Spleen (tissue), 11 donors: ENCODE results near the gene UBL7. TPM values are rescaled to one million over a fixed set of nuclear protein-coding genes. Genes with fewer than 3 reads are reported as not detected.

Experiments used
- DNase-seq: peaks from one replicate; pipeline ENCODE4 v3.0.0-alpha.2; 2020
- H3K27ac ChIP-seq, 8 donors: fragments of 200-600 bp; sonication (generic) in 7 of 8; 1 replicate in 4 of 8; 2 replicates in 4 of 8; pipeline versions ENCODE4 v1.5.0 to v1.8.0; 2016 to 2021; ENCODE audit warnings: inconsistent platforms in 4 of 8, mild to moderate bottlenecking in 4 of 8, moderate library complexity in 1 of 8
- H3K27me3 ChIP-seq, 7 donors: fragments of 200-600 bp; sonication (generic) in 6 of 7; replicated peaks in 1 of 7; 1 replicate in 4 of 7; 2 replicates in 3 of 7; pipeline versions ENCODE4 v1.5.0 to v1.8.0; 2016 to 2021; ENCODE audit warnings: inconsistent platforms in 3 of 7, mild to moderate bottlenecking in 1 of 7
- H3K36me3 ChIP-seq, 6 donors: fragments of 200-600 bp; sonication (generic) in 5 of 6; 1 replicate in 4 of 6; 2 replicates in 2 of 6; pipeline versions ENCODE4 v1.5.0 to v1.8.0; 2016 to 2021; ENCODE audit warnings: inconsistent platforms in 2 of 6
- H3K4me1 ChIP-seq, 6 donors: fragments of 200-600 bp; sonication (generic) in 5 of 6; 1 replicate in 3 of 6; 2 replicates in 3 of 6; pipeline versions ENCODE4 v1.5.0 to v1.8.0; 2016 to 2021; ENCODE audit warnings: inconsistent platforms in 3 of 6
- H3K4me3 ChIP-seq, 8 donors: fragments of 200-600 bp; sonication (generic) in 7 of 8; 1 replicate in 4 of 8; 2 replicates in 4 of 8; pipeline versions ENCODE4 v1.5.0 to v1.8.0; 2016 to 2021; ENCODE audit warnings: inconsistent platforms in 4 of 8, mild to moderate bottlenecking in 4 of 8, moderate library complexity in 2 of 8
- H3K9me3 ChIP-seq, 8 donors: fragments of 200-600 bp; sonication (generic) in 7 of 8; 1 replicate in 4 of 8; 2 replicates in 4 of 8; pipeline versions ENCODE4 v1.5.0 to v1.8.0; 2016 to 2021; ENCODE audit warnings: inconsistent platforms in 4 of 8
- CTCF ChIP-seq, 11 experiments: fragments of 200-600 bp in 7 of 11; fragments of 450-650 bp in 4 of 11; sonication (generic) in 4 of 11; IDR thresholded peaks in 8 of 11; conservative IDR thresholded peaks in 3 of 11; 1 replicate in 7 of 11; 2 replicates in 4 of 11; pipeline versions ENCODE4 v1.4.0 to v1.8.0; 2016 to 2021; ENCODE audit warnings: antibody characterized with exemption in 11 of 11, inconsistent platforms in 4 of 11, mild to moderate bottlenecking in 1 of 11
- POLR2A ChIP-seq, 3 donors: fragments of 450-650 bp; IDR thresholded peaks; one replicate each; pipeline ENCODE4 v1.5.1; 2017; ENCODE audit warnings: antibody characterized with exemption in 3 of 3, mild to moderate bottlenecking in 1 of 3
- POLR2AphosphoS5 ChIP-seq, 3 donors: sonication (generic); formaldehyde crosslinking; IDR thresholded peaks; one replicate each; pipeline ENCODE4 v1.5.1; 2017; ENCODE audit warnings: antibody characterized with exemption in 3 of 3
- WGBS, 5 donors: extraction: QIAGEN DNeasy Blood & Tissue Kit in 3 of 5; methylation state at CpG; one replicate each; pipeline versions ENCODE4 v1.1.5 to v1.1.7; 2013 to 2018; 5-methylcytosine and 5-hydroxymethylcytosine counted together
- intact Hi-C: fragments of 100-400 bp; cut with DNase I; formaldehyde crosslinking; loops from one replicate; pipeline ENCODE4 v1.15.0; 2023; ENCODE audit warnings: low total_unique reads
- polyA plus RNA-seq, 3 donors: library from polyadenylated mRNA; stranded (reverse); fragments of 200-250 nt; gene quantifications; one replicate each; pipeline ENCODE4 v1.2.1, GENCODE V29; 2013
- total RNA-seq, 7 donors: library from RNA; depleted of rRNA in 3 of 7; stranded (reverse); fragments of >200 nt in 3 of 7; fragmentation: NEBNext Ultra II Directional in 4 of 7; extraction: Animal tissue kit (Norgen Biotek cat#: 25700) in 4 of 7; gene quantifications; one replicate each; pipeline versions ENCODE4 v1.1.0 to v1.2.1, GENCODE V29; 2016 to 2021
- donor health status: healthy with polysubstance abuse.
- donor health status: DM: no; HTN: no; CAD: no; lungs with moderate emphysema.
- donor health status: DM: no; HTN: no; CAD: no.
- donor health status: Bipolar disorder and iron deficiency.
- donor health status: healthy.
- donor health status: DM: no; HTN: no; CAD: no.
- donor health status: DM: yes; HTN: yes; CAD: no.

The UBL7 gene
- total and polyA plus RNA-seq, 10 donors: 36.9 to 83.9 (median 47.7) TPM

- Histone ChIP-seq H3K36me3 (peaks cover 0 to 68% (median 45%) of the 10 kb centered on the region in 6 donors), H3K4me3 (no peak overlapping the region), H3K27me3 (no peaks in the 10 kb centered on the region), H3K27ac (peak overlapping the region in 6 of 8 donors; percentile 36 to 97 (median 93)), H3K4me1 (peaks cover 33 to 100% (median 90%) of the 10 kb centered on the region in 6 donors), H3K9me3 (no peaks in the 10 kb centered on the region)
- intact Hi-C loops: no loop called here
- 60 to 70% (median 67%) methylated on average over 8 to 16 of the region's 16 CpGs for WGBS, 5 donors
- TF ChIP-seq POLR2AphosphoS5 (IDR thresholded peaks at IDR 0.05): no peak
- no peak for TF ChIP-seq CTCF (IDR thresholded peaks at IDR 0.05 in 8 of 11, conservative IDR thresholded peaks at IDR 0.05 in 3 of 11)
- TF ChIP-seq POLR2A (IDR thresholded peaks at IDR 0.05): no peak
- no peak for DNase-seq
Measured at GRCh38 chr15:74418575-74419338, 42.2 kb downstream of the UBL7 start.

- TF ChIP-seq CTCF (IDR thresholded peaks at IDR 0.05 in 8 of 11, conservative IDR thresholded peaks at IDR 0.05 in 3 of 11) (no peak), POLR2A (IDR thresholded peaks at IDR 0.05) (no peak), POLR2AphosphoS5 (IDR thresholded peaks at IDR 0.05) (no peak)
- H3K27ac ChIP-seq: peak overlapping the region in 5 of 8 donors; percentile 33 to 97 (median 93)
- no peaks in the 10 kb centered on the region for H3K9me3 ChIP-seq
- peaks cover 22 to 100% (median 84%) of the 10 kb centered on the region in 6 donors for H3K4me1 ChIP-seq
- 84 to 93% (median 91%) methylated on average over 8 to 9 of the region's 9 CpGs for WGBS, 5 donors
- no peak overlapping the region for H3K4me3 ChIP-seq
- H3K36me3 ChIP-seq: peaks cover 0 to 75% (median 56%) of the 10 kb centered on the region in 6 donors
- DNase-seq: peak; percentile 53
- intact Hi-C loops: no loop called here
- no peaks in the 10 kb centered on the region for H3K27me3 ChIP-seq
Measured at GRCh38 chr15:74417670-74418069, 43.3 kb downstream of the UBL7 start.

- 85 to 91% (median 88%) methylated on average over 9 to 13 of the region's 13 CpGs for WGBS, 5 donors
Measured at GRCh38 chr15:74417225-74417624, 43.7 kb downstream of the UBL7 start.

More at GRCh38 chr15:74417225-74417624, 43.7 kb downstream of the UBL7 start:
- Histone ChIP-seq H3K36me3 (peaks cover 0 to 77% (median 60%) of the 10 kb centered on the region in 6 donors), H3K4me1 (peaks cover 18 to 100% (median 83%) of the 10 kb centered on the region in 6 donors), H3K27ac (peak overlapping the region in 6 of 8 donors; percentile 5 to 97 (median 93)), H3K4me3 (no peak overlapping the region), H3K9me3 (no peaks in the 10 kb centered on the region), H3K27me3 (no peaks in the 10 kb centered on the region)
- TF ChIP-seq POLR2A (IDR thresholded peaks at IDR 0.05) (no peak), CTCF (IDR thresholded peaks at IDR 0.05 in 8 of 11, conservative IDR thresholded peaks at IDR 0.05 in 3 of 11) (no peak), POLR2AphosphoS5 (IDR thresholded peaks at IDR 0.05) (no peak)
- DNase-seq: no peak
- intact Hi-C loops: no loop called here
